BE2C (cell line): ENCODE data around the gene ULBP1.
A peak's percentile ranks its signal among the peaks of the same experiment; 100 is the strongest.

ENCODE experiments used
- DNase-seq: peaks from one replicate; pipeline ENCODE4 v3.0.0-alpha.2; 2020
- H3K27me3 ChIP-seq: fragments of 250-450 bp; sonication (Bioruptor Pico); 2 replicates; pipeline ENCODE4 v1.5.1; 2020; ENCODE audit warnings: mild to moderate bottlenecking
- H3K36me3 ChIP-seq: fragments of 250-450 bp; sonication (Bioruptor Pico); 2 replicates; pipeline ENCODE4 v1.5.1; 2020; ENCODE audit warnings: mild to moderate bottlenecking
- H3K4me1 ChIP-seq: fragments of 250-450 bp; sonication (Bioruptor Pico); 2 replicates; pipeline ENCODE4 v1.5.1; 2020
- H3K4me3 ChIP-seq: 2 replicates; pipeline ENCODE4 v1.5.1; 2011; ENCODE audit warnings: low read depth, low read length
- H3K9me3 ChIP-seq: fragments of 250-450 bp; sonication (Bioruptor Pico); 2 replicates; pipeline ENCODE4 v1.5.1; 2020
- TF ChIP-seq, protein P1 (sequence below): IDR thresholded peaks from 2 replicates; pipeline ENCODE4 v1.5.1; 2012; ENCODE audit warnings: mild to moderate bottlenecking, low read depth, low read length

ULBP1 gene

DNA sequence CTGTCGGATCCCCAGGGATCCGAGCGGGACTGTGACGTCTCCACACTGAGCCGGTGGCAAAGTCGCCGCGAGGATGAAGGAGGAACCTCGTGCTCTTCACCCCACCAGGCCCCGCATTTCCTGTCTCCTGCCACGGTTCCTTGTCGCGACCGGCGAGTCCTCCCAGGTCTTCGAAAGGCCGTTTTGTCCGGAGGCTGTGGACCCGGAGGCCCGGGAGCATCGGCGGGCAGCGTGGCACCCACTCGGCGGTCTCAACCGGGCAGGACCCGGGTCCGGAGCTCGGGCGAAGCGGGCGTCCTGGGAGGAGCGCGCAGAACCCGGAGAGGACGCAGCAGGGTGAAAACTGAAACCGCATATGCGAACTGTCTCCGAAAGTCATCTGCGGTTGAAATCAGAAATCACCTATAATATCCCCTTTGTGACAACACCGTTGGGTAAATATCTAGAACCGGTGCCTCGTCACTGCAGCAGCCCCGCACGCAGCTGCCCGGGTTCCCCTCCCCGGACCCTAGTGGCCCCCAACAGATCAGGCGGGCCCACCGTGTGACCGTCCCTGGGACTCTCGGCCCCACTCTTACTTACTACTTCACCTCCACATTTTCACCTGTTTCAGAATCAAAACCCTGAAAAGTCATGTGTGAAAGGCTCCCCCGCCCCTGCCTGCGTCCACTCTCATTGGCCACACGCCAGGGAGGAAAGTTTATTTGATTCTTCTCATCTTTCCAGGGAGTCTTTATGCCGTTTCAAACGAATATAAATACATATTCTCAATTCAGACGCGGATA, 25.0 kb upstream of the ULBP1 start:
- no peak for DNase-seq
- Histone ChIP-seq H3K27me3 (peaks cover 60% of the 10 kb centered on the region), H3K9me3 (no peaks in the 10 kb centered on the region), H3K4me3 (peak overlapping the region; percentile 36), H3K4me1 (no peaks in the 10 kb centered on the region), H3K36me3 (no peaks in the 10 kb centered on the region)
- TF ChIP-seq, protein P1, sequence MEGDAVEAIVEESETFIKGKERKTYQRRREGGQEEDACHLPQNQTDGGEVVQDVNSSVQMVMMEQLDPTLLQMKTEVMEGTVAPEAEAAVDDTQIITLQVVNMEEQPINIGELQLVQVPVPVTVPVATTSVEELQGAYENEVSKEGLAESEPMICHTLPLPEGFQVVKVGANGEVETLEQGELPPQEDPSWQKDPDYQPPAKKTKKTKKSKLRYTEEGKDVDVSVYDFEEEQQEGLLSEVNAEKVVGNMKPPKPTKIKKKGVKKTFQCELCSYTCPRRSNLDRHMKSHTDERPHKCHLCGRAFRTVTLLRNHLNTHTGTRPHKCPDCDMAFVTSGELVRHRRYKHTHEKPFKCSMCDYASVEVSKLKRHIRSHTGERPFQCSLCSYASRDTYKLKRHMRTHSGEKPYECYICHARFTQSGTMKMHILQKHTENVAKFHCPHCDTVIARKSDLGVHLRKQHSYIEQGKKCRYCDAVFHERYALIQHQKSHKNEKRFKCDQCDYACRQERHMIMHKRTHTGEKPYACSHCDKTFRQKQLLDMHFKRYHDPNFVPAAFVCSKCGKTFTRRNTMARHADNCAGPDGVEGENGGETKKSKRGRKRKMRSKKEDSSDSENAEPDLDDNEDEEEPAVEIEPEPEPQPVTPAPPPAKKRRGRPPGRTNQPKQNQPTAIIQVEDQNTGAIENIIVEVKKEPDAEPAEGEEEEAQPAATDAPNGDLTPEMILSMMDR = no peak

DNA sequence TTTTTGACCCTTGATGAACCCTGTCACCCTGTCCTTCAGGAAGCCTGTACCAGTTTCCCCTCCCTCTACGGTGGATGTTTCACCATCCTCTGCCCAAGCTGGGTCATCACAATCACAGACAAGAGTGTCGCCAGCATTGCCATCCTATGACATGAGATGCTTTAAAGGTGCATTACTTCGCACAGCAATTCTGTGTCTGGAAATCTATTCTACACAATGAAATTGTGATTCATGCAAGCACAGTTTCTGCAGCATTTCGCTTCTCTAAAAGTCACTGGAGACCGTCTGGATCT, 24.4 kb upstream of the ULBP1 start:
- no peaks in the 10 kb centered on the region for H3K4me1 ChIP-seq
- peaks cover 60% of the 10 kb centered on the region for H3K27me3 ChIP-seq
- DNase-seq = no peak
- H3K36me3 ChIP-seq = no peaks in the 10 kb centered on the region
- no peaks in the 10 kb centered on the region for H3K9me3 ChIP-seq
- no peak overlapping the region for H3K4me3 ChIP-seq
- TF ChIP-seq, protein P1 = no peak

DNA sequence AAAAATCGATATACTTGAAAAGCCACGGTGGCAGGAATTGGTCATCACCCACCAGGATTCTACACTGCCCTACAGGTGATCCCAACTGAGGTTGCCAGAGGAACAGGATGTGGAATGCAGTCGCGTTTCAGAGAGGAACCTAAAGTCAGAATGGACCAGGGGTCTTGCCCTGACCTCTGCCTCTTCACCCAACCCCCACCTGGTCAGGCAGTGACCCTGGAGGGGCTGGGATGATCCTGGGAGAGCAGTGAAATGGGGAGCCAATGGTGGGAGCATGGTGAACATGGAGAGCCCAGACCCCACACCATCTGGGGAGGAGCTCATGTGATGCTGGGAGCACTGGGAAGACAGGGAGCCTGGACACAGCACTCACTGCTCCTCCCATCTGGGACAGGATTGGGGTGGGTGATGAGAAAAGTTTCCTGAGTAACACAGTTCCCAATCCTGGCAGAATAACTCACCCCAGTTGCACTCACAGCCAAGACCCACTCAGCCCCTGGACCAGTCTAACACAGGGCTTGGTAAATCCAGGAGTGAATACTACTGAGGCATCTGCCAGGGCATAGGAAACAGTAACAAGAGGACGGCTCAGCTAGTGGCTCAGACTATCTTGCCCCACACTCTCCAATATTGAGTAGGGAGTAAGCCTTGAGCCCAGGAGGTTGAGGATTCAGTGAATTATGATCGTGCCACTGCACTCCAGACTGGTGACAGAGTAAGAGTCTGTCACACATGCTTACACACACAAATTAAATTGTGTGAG, 23.7 kb upstream of the ULBP1 start:
- H3K4me1 ChIP-seq = no peaks in the 10 kb centered on the region
- no peak overlapping the region for H3K4me3 ChIP-seq
- TF ChIP-seq, protein P1 = no peak
- H3K9me3 ChIP-seq = no peaks in the 10 kb centered on the region
- DNase-seq = no peak
- H3K27me3 ChIP-seq = peaks cover 60% of the 10 kb centered on the region
- no peaks in the 10 kb centered on the region for H3K36me3 ChIP-seq

DNA sequence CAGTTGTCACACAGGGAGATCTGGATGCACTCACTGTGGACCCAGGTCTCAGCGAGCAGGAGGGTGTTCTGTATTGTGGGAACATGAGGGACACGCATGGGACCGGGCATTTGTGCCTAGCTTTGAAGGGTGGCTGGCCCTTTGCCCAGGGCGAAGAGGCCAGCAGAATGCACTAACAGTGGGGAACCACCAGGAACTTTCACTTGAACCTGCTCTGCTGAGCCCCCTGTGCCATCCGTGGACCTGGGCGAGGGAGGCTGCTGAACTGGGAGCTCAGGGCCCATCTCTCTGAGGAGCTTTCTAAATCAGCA, 23.1 kb upstream of the ULBP1 start:
- TF ChIP-seq, protein P1 = no peak
- no peak for DNase-seq
- peaks cover 58% of the 10 kb centered on the region for H3K27me3 ChIP-seq

DNA sequence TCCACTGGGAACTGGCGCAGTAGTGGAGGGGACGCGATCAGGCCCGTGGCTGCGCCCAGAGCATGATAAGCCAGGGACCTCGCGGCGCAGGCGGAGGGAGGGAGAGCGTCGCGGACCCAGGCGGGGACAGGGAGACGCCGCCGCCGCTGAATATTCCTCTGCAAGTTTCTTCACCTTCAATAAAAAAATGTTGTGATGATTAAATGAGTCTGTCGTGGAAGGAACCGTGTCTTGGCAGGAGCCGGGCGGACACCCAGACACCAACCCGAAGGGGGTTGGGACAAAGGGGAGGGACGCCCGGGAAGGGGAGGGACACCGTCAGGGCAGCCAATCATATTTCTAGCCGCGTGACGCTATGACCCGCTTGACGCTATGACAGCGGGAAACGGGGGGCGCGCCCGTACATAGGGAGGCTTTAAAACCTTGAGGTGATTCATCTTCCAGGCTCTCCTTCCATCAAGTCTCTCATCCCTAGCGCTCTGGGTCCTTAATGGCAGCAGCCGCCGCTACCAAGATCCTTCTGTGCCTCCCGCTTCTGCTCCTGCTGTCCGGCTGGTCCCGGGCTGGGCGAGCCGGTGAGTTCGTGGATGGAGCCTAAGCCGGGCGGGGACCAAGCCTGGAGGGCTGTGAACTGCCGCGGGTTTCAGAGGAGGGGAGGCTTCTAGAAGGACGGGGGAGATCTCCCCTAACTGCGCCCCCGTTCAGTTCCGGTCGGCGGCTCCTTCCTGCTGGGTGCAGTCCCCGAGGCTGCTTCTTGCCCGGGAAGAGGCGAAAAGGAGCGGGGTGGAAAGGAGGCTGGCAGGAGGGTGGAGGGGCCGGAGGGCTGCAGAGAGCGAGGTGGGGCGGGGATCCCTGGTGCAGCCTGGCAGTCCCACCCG, 21.9 kb upstream of the ULBP1 start, which contains the start of gene ULBP2:
TSS of gene ULBP2 (plus strand) at position 432 of the 878 bp plus-strand sequence. CDS start at position 491, 59 bp downstream.
- TF ChIP-seq, protein P1 = no peak

More for the DNA sequence above, 23.1 kb upstream of the ULBP1 start:
- no peak overlapping the region for H3K4me3 ChIP-seq
- no peaks in the 10 kb centered on the region for H3K4me1 ChIP-seq
- H3K9me3 ChIP-seq = no peaks in the 10 kb centered on the region
- no peaks in the 10 kb centered on the region for H3K36me3 ChIP-seq

More for the DNA sequence above, 21.9 kb upstream of the ULBP1 start, which contains the start of gene ULBP2:
- H3K4me1 ChIP-seq = no peaks in the 10 kb centered on the region
- no peaks in the 10 kb centered on the region for H3K9me3 ChIP-seq
- peak within 1 kb of the TSS; percentile 68 for H3K4me3 ChIP-seq
- no peaks in the 10 kb centered on the region for H3K36me3 ChIP-seq
- peaks cover 46% of the 10 kb centered on the region for H3K27me3 ChIP-seq
- DNase-seq = peak; percentile 85
